HepG2 (cell line): ENCODE measurements around the gene CD151. TPM values are rescaled to one million over a fixed set of nuclear protein-coding genes. Genes with fewer than 3 reads are reported as not detected.

Experiments used
- GATA4 ChIP-seq: sonication (generic); IDR thresholded peaks from 2 replicates; pipeline ENCODE4 v1.6.1; 2016; ENCODE audit warnings: antibody characterized with exemption, low read depth, borderline replicate concordance
- NR1H2 ChIP-seq: sonication (generic); formaldehyde crosslinking; IDR thresholded peaks from 2 replicates; pipeline ENCODE4 v1.8.1; 2022; ENCODE audit warnings: low read depth, missing genetic modification reagents, borderline replicate concordance
- RAD21 ChIP-seq: fragments of 450-650 bp; formaldehyde crosslinking; IDR thresholded peaks from 2 replicates; pipeline ENCODE4 v1.5.0; 2020; ENCODE audit warnings: mild to moderate bottlenecking
- RNF2 ChIP-seq: fragments of 450-650 bp; conservative IDR thresholded peaks from 2 replicates; pipeline ENCODE4 v1.6.1; 2016; ENCODE audit warnings: low read depth
- SALL1 ChIP-seq: sonication (generic); formaldehyde crosslinking; IDR thresholded peaks from 2 replicates; pipeline ENCODE4 v1.8.0; 2022; ENCODE audit warnings: mild to moderate bottlenecking, missing genetic modification reagents
- ZNF33A ChIP-seq: sonication (generic); formaldehyde crosslinking; IDR thresholded peaks from 2 replicates; pipeline ENCODE4 v1.5.1; 2020; ENCODE audit warnings: missing genetic modification reagents, mild to moderate bottlenecking, moderate library complexity, borderline replicate concordance
- ZSCAN25 ChIP-seq: sonication (generic); formaldehyde crosslinking; IDR thresholded peaks from 2 replicates; pipeline ENCODE4 v1.8.0; 2022; ENCODE audit warnings: mild to moderate bottlenecking, missing genetic modification reagents
- polyA plus RNA-seq, 8 experiments: library from polyadenylated mRNA; depleted of rRNA in 3 of 8; stranded (reverse) in 7 of 8; unstranded in 1 of 8; fragments of >200 nt; fragmentation: Illumina TruSeq in 4 of 8; extraction: Trizol in 4 of 8; gene quantifications; 2 replicates each; pipeline versions ENCODE4 v1.2.1 to v1.2.3, GENCODE V29; 2011 to 2016; ENCODE audit warnings: low read depth in 4 of 8, missing spikeins in 1 of 8, mixed read lengths in 1 of 8; ENCODE audit not compliant: insufficient read depth in 1 of 8
- total RNA-seq, 5 experiments: library from RNA; depleted of rRNA; stranded (reverse); fragments of >200 nt; fragmentation: Illumina TruSeq; extraction: Trizol; gene quantifications; 2 replicates each; pipeline ENCODE4 v1.2.3, GENCODE V29; 2016; ENCODE audit warnings: low read depth in 1 of 5
- TF ChIP-seq, protein P1 (sequence below): sonication (generic); formaldehyde crosslinking; IDR thresholded peaks from 2 replicates; pipeline ENCODE4 v1.4.0; 2020; ENCODE audit warnings: missing genetic modification reagents
- TF ChIP-seq, protein P2 (sequence below): sonication (generic); formaldehyde crosslinking; IDR thresholded peaks from 2 replicates; pipeline ENCODE4 v1.4.0; 2020; ENCODE audit warnings: missing genetic modification reagents, borderline replicate concordance
- TF ChIP-seq, protein P3 (sequence below): sonication (generic); formaldehyde crosslinking; IDR thresholded peaks from 2 replicates; pipeline ENCODE4 v1.4.0; 2020; ENCODE audit warnings: missing genetic modification reagents
- TF ChIP-seq, protein P4 (sequence below): sonication (generic); formaldehyde crosslinking; IDR thresholded peaks from 2 replicates; pipeline ENCODE4 v1.4.0; 2020; ENCODE audit warnings: mild to moderate bottlenecking, missing genetic modification reagents
- TF ChIP-seq, protein P5 (sequence below): sonication (generic); formaldehyde crosslinking; IDR thresholded peaks from 2 replicates; pipeline ENCODE4; 2020; ENCODE audit warnings: missing genetic modification reagents, mild to moderate bottlenecking, borderline replicate concordance
- TF ChIP-seq, protein P6 (sequence below): sonication (generic); formaldehyde crosslinking; conservative IDR thresholded peaks from 2 replicates; pipeline ENCODE4 v1.4.0; 2020; ENCODE audit warnings: missing genetic modification reagents

The CD151 gene
- total and polyA plus RNA-seq, 2 of the 13 experiments (the other 11 are each of a cell fraction or from before 2014, with no cell fraction given) = 125 to 197 TPM

DNA sequence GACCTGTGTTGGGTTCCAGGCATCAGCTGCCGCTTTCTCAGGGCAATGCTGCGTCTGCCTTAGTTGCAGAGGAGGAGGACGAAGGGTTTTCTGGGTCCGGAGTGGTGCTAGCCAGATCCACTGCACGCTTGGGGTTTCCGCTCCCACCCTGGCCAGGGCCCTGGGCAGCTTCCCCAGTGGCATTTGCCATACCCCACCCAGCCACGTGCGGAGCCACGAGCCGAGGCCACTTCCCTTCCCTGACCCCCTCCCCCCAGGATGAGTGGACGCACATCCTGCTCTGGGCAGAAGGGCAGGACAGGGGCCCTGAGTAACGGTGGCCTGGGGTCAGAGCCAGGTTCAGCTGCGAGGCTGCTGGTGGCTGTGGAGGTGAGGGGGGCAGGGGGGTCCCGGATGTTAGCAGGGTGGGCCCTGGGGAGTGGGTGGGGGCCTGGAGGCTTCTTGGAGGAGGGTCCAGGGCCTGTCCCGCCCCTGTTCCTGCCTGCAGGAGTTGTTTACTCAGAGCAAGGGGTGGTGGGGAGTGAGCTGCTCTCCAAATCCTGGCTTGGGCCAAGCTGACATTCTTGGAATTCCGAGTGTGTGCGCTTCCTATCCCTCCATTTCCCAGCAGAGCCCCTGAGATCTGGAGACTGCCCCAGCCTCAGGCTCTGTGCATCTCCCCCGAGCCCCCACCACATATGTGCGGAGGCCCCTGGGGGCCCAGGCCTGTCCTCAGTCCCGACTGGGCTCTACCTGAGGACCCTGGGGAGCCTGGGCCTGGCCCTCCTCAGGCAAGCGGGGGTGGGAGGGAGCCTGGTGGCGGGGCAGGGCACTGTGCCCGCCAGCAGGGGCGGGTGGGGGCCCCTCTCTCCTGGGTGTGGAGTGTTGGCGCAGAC is 11.3 kb downstream of the CD151 start (continued):
- TF ChIP-seq, protein P1, sequence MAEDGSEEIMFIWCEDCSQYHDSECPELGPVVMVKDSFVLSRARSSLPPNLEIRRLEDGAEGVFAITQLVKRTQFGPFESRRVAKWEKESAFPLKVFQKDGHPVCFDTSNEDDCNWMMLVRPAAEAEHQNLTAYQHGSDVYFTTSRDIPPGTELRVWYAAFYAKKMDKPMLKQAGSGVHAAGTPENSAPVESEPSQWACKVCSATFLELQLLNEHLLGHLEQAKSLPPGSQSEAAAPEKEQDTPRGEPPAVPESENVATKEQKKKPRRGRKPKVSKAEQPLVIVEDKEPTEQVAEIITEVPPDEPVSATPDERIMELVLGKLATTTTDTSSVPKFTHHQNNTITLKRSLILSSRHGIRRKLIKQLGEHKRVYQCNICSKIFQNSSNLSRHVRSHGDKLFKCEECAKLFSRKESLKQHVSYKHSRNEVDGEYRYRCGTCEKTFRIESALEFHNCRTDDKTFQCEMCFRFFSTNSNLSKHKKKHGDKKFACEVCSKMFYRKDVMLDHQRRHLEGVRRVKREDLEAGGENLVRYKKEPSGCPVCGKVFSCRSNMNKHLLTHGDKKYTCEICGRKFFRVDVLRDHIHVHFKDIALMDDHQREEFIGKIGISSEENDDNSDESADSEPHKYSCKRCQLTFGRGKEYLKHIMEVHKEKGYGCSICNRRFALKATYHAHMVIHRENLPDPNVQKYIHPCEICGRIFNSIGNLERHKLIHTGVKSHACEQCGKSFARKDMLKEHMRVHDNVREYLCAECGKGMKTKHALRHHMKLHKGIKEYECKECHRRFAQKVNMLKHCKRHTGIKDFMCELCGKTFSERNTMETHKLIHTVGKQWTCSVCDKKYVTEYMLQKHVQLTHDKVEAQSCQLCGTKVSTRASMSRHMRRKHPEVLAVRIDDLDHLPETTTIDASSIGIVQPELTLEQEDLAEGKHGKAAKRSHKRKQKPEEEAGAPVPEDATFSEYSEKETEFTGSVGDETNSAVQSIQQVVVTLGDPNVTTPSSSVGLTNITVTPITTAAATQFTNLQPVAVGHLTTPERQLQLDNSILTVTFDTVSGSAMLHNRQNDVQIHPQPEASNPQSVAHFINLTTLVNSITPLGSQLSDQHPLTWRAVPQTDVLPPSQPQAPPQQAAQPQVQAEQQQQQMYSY (CRISPR knock-in tag) = no peak
- TF ChIP-seq, protein P2, sequence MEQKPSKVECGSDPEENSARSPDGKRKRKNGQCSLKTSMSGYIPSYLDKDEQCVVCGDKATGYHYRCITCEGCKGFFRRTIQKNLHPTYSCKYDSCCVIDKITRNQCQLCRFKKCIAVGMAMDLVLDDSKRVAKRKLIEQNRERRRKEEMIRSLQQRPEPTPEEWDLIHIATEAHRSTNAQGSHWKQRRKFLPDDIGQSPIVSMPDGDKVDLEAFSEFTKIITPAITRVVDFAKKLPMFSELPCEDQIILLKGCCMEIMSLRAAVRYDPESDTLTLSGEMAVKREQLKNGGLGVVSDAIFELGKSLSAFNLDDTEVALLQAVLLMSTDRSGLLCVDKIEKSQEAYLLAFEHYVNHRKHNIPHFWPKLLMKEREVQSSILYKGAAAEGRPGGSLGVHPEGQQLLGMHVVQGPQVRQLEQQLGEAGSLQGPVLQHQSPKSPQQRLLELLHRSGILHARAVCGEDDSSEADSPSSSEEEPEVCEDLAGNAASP (CRISPR knock-in tag) = peak; percentile 52; the same call in 1 of the 2 replicates
- TF ChIP-seq ZNF33A (no peak), RAD21 (CRISPR knock-in tag) (no peak), SALL1 (CRISPR knock-in tag) (peak; percentile 83), RNF2 (0 out of 2 replicates have a peak, but pooled peaks have one; percentile 43), ZSCAN25 (CRISPR knock-in tag) (no peak), NR1H2 (CRISPR knock-in tag) (peak; percentile 48; the same call in 1 of the 2 replicates), GATA4 (0 out of 2 replicates have a peak, but pooled peaks have one; percentile 19)
- TF ChIP-seq, protein P3, sequence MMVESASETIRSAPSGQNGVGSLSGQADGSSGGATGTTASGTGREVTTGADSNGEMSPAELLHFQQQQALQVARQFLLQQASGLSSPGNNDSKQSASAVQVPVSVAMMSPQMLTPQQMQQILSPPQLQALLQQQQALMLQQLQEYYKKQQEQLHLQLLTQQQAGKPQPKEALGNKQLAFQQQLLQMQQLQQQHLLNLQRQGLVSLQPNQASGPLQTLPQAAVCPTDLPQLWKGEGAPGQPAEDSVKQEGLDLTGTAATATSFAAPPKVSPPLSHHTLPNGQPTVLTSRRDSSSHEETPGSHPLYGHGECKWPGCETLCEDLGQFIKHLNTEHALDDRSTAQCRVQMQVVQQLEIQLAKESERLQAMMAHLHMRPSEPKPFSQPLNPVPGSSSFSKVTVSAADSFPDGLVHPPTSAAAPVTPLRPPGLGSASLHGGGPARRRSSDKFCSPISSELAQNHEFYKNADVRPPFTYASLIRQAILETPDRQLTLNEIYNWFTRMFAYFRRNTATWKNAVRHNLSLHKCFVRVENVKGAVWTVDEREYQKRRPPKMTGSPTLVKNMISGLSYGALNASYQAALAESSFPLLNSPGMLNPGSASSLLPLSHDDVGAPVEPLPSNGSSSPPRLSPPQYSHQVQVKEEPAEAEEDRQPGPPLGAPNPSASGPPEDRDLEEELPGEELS = peak; percentile 54
- TF ChIP-seq, protein P4, sequence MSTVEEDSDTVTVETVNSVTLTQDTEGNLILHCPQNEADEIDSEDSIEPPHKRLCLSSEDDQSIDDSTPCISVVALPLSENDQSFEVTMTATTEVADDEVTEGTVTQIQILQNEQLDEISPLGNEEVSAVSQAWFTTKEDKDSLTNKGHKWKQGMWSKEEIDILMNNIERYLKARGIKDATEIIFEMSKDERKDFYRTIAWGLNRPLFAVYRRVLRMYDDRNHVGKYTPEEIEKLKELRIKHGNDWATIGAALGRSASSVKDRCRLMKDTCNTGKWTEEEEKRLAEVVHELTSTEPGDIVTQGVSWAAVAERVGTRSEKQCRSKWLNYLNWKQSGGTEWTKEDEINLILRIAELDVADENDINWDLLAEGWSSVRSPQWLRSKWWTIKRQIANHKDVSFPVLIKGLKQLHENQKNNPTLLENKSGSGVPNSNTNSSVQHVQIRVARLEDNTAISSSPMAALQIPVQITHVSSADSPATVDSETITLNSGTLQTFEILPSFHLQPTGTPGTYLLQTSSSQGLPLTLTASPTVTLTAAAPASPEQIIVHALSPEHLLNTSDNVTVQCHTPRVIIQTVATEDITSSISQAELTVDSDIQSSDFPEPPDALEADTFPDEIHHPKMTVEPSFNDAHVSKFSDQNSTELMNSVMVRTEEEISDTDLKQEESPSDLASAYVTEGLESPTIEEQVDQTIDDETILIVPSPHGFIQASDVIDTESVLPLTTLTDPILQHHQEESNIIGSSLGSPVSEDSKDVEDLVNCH = no peak
- TF ChIP-seq, protein P5, sequence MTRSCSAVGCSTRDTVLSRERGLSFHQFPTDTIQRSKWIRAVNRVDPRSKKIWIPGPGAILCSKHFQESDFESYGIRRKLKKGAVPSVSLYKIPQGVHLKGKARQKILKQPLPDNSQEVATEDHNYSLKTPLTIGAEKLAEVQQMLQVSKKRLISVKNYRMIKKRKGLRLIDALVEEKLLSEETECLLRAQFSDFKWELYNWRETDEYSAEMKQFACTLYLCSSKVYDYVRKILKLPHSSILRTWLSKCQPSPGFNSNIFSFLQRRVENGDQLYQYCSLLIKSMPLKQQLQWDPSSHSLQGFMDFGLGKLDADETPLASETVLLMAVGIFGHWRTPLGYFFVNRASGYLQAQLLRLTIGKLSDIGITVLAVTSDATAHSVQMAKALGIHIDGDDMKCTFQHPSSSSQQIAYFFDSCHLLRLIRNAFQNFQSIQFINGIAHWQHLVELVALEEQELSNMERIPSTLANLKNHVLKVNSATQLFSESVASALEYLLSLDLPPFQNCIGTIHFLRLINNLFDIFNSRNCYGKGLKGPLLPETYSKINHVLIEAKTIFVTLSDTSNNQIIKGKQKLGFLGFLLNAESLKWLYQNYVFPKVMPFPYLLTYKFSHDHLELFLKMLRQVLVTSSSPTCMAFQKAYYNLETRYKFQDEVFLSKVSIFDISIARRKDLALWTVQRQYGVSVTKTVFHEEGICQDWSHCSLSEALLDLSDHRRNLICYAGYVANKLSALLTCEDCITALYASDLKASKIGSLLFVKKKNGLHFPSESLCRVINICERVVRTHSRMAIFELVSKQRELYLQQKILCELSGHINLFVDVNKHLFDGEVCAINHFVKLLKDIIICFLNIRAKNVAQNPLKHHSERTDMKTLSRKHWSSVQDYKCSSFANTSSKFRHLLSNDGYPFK = 0 out of 2 replicates have a peak, but pooled peaks have one; percentile 36
- TF ChIP-seq, protein P6, sequence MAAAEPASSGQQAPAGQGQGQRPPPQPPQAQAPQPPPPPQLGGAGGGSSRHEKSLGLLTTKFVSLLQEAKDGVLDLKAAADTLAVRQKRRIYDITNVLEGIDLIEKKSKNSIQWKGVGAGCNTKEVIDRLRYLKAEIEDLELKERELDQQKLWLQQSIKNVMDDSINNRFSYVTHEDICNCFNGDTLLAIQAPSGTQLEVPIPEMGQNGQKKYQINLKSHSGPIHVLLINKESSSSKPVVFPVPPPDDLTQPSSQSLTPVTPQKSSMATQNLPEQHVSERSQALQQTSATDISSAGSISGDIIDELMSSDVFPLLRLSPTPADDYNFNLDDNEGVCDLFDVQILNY (CRISPR knock-in tag) = no peak
